Tibial nerve (tissue), 4 donors: ENCODE results near the gene ATOH8. TPM values are rescaled to one million over a fixed set of nuclear protein-coding genes. Genes with fewer than 3 reads are reported as not detected.

Experiments used
- DNase-seq, 2 donors: peaks; one replicate each; pipeline ENCODE4 v3.0.0-alpha.2; 2019; ENCODE audit warnings: low spot score in 2 of 2
- H3K27ac ChIP-seq, 4 donors: fragments of 200-600 bp; sonication (generic) in 3 of 4; one replicate each; pipeline ENCODE4 v1.5.1; 2017 to 2019; ENCODE audit warnings: mild to moderate bottlenecking in 1 of 4
- H3K27me3 ChIP-seq, 2 donors: fragments of 200-600 bp; sonication (generic) in 1 of 2; one replicate each; pipeline versions ENCODE4 v1.5.1 to v1.6.0; 2017 to 2019
- H3K36me3 ChIP-seq, 3 donors: fragments of 200-600 bp; sonication (generic); one replicate each; pipeline ENCODE4 v1.5.1; 2018 to 2019
- H3K4me1 ChIP-seq, 4 donors: fragments of 200-600 bp; sonication (generic) in 3 of 4; one replicate each; pipeline ENCODE4 v1.5.1; 2017 to 2019
- H3K4me3 ChIP-seq, 4 donors: fragments of 200-600 bp; sonication (generic) in 3 of 4; one replicate each; pipeline ENCODE4 v1.5.1; 2017 to 2019; ENCODE audit warnings: mild to moderate bottlenecking in 1 of 4, moderate library complexity in 1 of 4
- H3K9me3 ChIP-seq, 4 donors: fragments of 200-600 bp; sonication (generic) in 3 of 4; one replicate each; pipeline ENCODE4 v1.5.1; 2017 to 2019
- EP300 ChIP-seq, 2 donors: sonication (generic); formaldehyde crosslinking; IDR thresholded peaks; one replicate each; pipeline ENCODE4 v1.6.1; 2017; ENCODE audit warnings: antibody characterized with exemption in 2 of 2, mild to moderate bottlenecking in 1 of 2
- POLR2A ChIP-seq, 2 donors: fragments of 450-650 bp; IDR thresholded peaks; one replicate each; pipeline ENCODE4 v1.6.1; 2017; ENCODE audit warnings: antibody characterized with exemption in 2 of 2, mild to moderate bottlenecking in 2 of 2, moderate library complexity in 2 of 2
- WGBS, 2 donors: methylation state at CpG; one replicate each; pipeline ENCODE4 v1.1.5; 2018; 5-methylcytosine and 5-hydroxymethylcytosine counted together
- total RNA-seq, 4 donors: library from RNA; depleted of rRNA; stranded (reverse); fragments of >200 nt; gene quantifications; one replicate each; pipeline ENCODE4 v1.1.0, GENCODE V29; 2016
- TF ChIP-seq, protein P1 (sequence below), 5 experiments: fragments of 200-600 bp in 3 of 5; fragments of 450-650 bp in 2 of 5; sonication (generic) in 3 of 5; IDR thresholded peaks; one replicate each; pipeline ENCODE4 v1.5.1; 2016 to 2019; ENCODE audit warnings: antibody characterized with exemption in 5 of 5, mild to moderate bottlenecking in 3 of 5, moderate library complexity in 2 of 5

Gene ATOH8
- total RNA-seq, 4 donors from 2014 or later: 98.0 to 170 (median 119) TPM

DNA sequence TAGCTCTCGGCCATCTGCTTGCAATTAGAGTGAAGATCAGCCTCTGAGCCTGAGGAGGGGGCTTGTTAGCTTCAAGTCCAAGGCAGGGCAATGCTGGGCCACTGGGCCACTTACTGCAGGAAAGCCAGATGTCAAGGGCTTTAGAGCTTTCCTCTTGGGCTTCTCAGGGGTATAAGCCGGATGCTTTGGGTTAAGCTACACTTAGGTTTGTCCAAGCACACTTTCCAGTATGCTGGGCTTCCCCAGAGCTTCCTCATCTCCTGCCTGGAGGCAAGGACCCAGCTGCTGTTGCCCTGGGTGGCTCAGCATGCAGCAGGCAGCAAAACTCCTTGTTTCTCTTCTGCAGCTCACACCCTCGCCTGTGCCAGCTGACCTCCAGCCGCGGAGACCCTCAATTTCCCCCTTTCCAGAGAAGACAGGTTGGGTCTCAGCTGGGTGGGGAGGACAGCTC lies 29.0 kb upstream of the ATOH8 start:
- Histone ChIP-seq H3K4me1 (peaks cover 0 to 34% (median 9%) of the 10 kb centered on the region in 4 donors), H3K9me3 (peaks cover 0 to 3% (median 0%) of the 10 kb centered on the region in 4 donors), H3K36me3 (no peaks in the 10 kb centered on the region), H3K27ac (no peak overlapping the region), H3K27me3 (no peaks in the 10 kb centered on the region), H3K4me3 (no peak overlapping the region)
- TF ChIP-seq POLR2A (IDR thresholded peaks at IDR 0.05): no peak
- TF ChIP-seq, protein P1, sequence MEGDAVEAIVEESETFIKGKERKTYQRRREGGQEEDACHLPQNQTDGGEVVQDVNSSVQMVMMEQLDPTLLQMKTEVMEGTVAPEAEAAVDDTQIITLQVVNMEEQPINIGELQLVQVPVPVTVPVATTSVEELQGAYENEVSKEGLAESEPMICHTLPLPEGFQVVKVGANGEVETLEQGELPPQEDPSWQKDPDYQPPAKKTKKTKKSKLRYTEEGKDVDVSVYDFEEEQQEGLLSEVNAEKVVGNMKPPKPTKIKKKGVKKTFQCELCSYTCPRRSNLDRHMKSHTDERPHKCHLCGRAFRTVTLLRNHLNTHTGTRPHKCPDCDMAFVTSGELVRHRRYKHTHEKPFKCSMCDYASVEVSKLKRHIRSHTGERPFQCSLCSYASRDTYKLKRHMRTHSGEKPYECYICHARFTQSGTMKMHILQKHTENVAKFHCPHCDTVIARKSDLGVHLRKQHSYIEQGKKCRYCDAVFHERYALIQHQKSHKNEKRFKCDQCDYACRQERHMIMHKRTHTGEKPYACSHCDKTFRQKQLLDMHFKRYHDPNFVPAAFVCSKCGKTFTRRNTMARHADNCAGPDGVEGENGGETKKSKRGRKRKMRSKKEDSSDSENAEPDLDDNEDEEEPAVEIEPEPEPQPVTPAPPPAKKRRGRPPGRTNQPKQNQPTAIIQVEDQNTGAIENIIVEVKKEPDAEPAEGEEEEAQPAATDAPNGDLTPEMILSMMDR (IDR thresholded peaks at IDR 0.05): no peak
- TF ChIP-seq EP300 (IDR thresholded peaks at IDR 0.05): no peak
- DNase-seq: no peak
- 57 to 83% methylated on average over 5 of the region's 5 CpGs for WGBS, 2 donors

DNA sequence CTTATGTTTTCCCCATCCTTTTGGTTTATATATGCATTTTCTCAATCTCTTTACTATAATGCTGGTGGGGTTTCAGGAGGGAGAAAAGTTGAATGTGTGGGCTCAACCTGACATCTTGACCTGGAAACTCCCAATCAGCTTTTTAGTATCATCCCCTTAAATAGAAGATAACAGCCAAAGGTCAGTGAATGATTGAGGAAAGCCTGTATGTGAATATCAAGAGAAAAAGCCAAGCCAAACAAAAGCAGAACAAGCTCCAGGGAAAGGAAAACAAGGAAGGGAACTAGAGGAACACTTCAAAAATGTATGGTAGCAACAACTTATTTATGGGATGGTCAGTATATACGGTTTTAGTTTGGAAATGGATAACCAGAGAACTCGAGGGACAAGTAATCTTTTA lies 28.3 kb upstream of the ATOH8 start:
- no peaks in the 10 kb centered on the region for H3K36me3 ChIP-seq
- H3K4me1 ChIP-seq: peaks cover 0 to 40% (median 10%) of the 10 kb centered on the region in 4 donors
- H3K27me3 ChIP-seq: no peaks in the 10 kb centered on the region
- 50 to 56% methylated on average over 2 of the region's 2 CpGs for WGBS, 2 donors
- H3K9me3 ChIP-seq: peaks cover 0 to 3% (median 0%) of the 10 kb centered on the region in 4 donors
- no peak for DNase-seq
- no peak overlapping the region for H3K4me3 ChIP-seq
- TF ChIP-seq, protein P1 (IDR thresholded peaks at IDR 0.05): no peak
- TF ChIP-seq EP300 (IDR thresholded peaks at IDR 0.05) (no peak), POLR2A (IDR thresholded peaks at IDR 0.05) (no peak)
- H3K27ac ChIP-seq: no peak overlapping the region

DNA sequence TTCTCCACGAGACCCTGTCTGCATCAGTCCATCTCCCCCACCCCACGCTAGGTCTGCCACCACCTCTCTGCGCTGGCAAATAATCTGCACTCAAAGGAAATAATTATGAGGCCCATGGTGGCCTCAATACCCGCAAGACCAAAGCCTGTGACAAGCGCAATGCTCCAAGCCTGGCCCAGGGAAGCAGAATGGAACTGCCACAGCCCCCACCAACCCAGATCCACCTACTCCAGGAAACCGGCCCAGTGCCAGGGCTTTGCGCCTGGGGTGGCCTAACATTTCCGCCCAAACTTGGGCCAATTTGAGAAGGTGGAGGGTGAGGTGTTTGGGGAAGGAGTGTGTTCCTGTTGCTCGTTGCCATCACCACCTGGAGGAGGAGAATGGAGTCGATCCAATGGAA lies 26.0 kb upstream of the ATOH8 start:
- Histone ChIP-seq H3K27me3 (no peaks in the 10 kb centered on the region), H3K27ac (peak overlapping the region in 1 of 4 donors; percentile 61), H3K36me3 (no peaks in the 10 kb centered on the region), H3K4me3 (no peak overlapping the region), H3K4me1 (peaks cover 0 to 47% (median 11%) of the 10 kb centered on the region in 4 donors), H3K9me3 (no peaks in the 10 kb centered on the region)
- 84 to 86% methylated on average over 10 of the region's 10 CpGs for WGBS, 2 donors
- TF ChIP-seq EP300 (IDR thresholded peaks at IDR 0.05) (no peak), POLR2A (IDR thresholded peaks at IDR 0.05) (no peak)
- DNase-seq: no peak

DNA sequence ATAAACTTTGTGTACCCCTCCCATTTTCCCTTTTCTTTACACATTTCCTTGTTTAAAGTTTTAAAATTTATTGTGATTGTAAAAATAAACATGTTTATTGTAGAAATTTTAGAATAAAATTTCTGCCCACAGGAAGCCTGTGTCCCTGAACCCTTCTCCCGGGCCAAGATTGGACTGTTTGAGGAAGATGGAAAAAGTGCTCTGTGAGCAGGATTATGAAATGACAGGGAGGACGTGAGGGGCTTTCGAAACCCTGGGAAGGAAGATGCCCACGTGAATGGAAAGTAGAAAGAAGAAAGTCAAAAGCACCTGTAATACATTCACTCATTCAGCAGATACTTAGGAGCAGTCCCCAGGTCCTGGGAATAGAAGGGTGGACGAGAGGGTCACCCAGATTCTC lies 25.4 kb upstream of the ATOH8 start:
- Histone ChIP-seq H3K4me3 (no peak overlapping the region), H3K27ac (peak overlapping the region in 2 of 4 donors; percentile 26 to 61), H3K4me1 (peaks cover 0 to 53% (median 14%) of the 10 kb centered on the region in 4 donors), H3K27me3 (no peaks in the 10 kb centered on the region), H3K36me3 (no peaks in the 10 kb centered on the region), H3K9me3 (no peaks in the 10 kb centered on the region)
- 64 to 65% methylated on average over 5 of the region's 5 CpGs for WGBS, 2 donors
- DNase-seq: no peak
- TF ChIP-seq EP300 (IDR thresholded peaks at IDR 0.05) (peak in 1 of 2 donors; percentile 17), POLR2A (IDR thresholded peaks at IDR 0.05) (no peak)
- TF ChIP-seq, protein P1 (IDR thresholded peaks at IDR 0.05): no peak

DNA sequence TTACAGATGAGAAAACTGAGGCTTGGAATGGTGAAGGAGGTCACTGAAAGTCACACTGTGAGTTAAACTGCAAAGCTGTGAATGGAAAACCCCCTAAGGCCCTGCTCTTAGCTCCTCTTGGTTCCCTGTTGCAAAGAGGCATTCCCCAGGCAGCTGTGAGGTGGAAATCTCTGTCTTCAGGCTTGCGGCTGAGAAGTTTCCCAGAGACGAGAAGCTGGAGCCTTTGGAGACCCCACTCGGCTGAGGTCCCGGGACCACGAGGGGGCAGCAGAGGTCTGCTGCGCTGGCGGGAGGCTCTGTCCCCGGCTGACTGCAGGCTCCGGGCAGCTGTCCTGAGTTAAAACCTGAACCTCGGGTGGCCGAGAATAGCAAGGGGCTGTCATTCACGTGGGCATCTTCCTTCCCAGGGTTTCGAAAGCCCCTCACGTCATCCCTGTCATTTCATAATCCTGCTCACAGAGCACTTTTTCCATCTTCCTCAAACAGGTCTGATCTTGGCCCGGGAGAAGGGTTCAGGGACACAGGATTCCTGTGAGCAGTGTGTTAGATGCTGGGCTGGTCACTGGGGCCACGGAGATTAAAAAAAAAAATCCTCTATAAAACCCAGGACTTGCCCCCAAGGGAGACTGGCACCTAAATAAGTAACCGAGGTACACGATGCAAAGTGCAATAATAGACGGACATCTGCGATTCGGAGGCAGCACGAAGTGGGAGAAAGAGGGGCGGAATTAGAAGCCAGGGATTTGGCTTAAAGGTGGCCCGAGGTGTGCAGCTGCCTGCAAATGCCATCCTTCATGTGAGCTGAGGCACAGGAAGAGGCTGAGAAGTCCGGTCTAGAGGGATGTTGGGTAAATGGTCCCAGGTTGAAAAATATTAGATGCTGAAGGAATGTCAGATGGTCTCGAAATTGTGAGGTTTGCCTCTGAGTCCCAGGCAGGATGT lies 24.6 kb upstream of the ATOH8 start:
- peak; percentile 75 to 85 for TF ChIP-seq EP300 (IDR thresholded peaks at IDR 0.05)
- TF ChIP-seq, protein P1 (IDR thresholded peaks at IDR 0.05): peak; percentile 94 to 98 (median 96)
- peak in 1 of 2 donors; percentile 8 for TF ChIP-seq POLR2A (IDR thresholded peaks at IDR 0.05)
- Histone ChIP-seq H3K4me3 (no peak overlapping the region), H3K9me3 (no peaks in the 10 kb centered on the region), H3K27ac (peak overlapping the region in 3 of 4 donors; percentile 23 to 61 (median 26)), H3K27me3 (no peaks in the 10 kb centered on the region), H3K36me3 (no peaks in the 10 kb centered on the region), H3K4me1 (peaks cover 0 to 61% (median 17%) of the 10 kb centered on the region in 4 donors)
- WGBS, 2 donors: 36 to 39% methylated on average over 24 to 26 of the region's 26 CpGs
- DNase-seq: peak; percentile 84 to 87
